ENCODE measurements around the gene STOML1. TPM values are rescaled to one million over a fixed set of nuclear protein-coding genes. Genes with fewer than 3 reads are reported as not detected.
"Not testable (repeated sequence)": the region's sequence is repeated elsewhere in the genome, so short reads cannot be mapped to it uniquely, and the experiment has no call there.

Gene STOML1
- total RNA-seq, 1 experiment from 2014 or later = 19.7 TPM

DNA sequence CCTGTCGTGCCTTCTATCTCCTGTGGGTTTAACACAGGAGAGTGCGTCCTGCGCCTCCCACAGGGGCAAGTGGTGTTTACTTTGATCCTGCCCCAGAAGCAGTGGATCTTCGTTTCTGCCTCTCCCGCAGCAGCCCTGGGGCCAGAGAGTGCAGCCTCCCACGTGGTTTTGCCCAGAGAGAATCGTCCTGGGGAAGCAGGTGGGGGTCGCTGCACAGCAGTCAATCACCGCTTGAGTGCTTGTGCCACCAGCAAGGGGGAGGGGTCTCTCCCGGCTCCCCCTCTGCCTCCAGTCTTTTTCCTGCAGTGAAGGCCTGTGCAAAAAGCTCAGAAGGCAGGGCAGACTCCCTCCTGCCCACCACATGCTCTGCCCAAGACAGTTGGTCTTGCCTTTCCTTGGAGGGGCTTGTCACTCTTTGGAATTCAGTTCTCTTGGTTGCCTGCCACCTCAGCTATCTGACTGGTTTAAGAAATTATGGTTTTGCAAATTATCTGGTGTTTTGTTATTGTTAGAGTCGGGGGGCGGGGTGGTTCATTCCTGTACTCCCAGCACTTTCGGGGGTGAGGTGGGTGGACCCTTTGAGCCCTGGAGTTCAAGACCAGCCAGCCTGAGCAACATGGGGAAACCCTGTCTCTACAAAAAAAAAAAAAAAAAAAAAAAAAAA, 26.9 kb downstream of the STOML1 start:
- DNase-seq = no peak
- BruUV-seq (replicated peaks) = no TSS peak
- Mint-ChIP-seq H3K4me3 (ENCODE audit: low read depth, unreplicated experiment) (no peak overlapping the region), H3K9me3 (ENCODE audit: low read depth, unreplicated experiment) (no peaks in the 10 kb centered on the region), H3K27ac (ENCODE audit: unreplicated experiment) (peak overlapping the region; percentile 19), H3K27me3 (ENCODE audit: unreplicated experiment) (no peaks in the 10 kb centered on the region), H3K36me3 (ENCODE audit: insufficient read depth, unreplicated experiment) (peaks cover 7% of the 10 kb centered on the region), H3K4me1 (ENCODE audit: low read depth, unreplicated experiment) (peaks cover 20% of the 10 kb centered on the region)
- CTCF ChIA-PET = interaction anchor here (0.6 to 3.7 kb wide), 5 partner anchors 8 to 170 kb away, joined by 3 to 52 read pairs (median 6); no protein-coding TSS in a partner anchor
- intact Hi-C loops (cut with micrococcal nuclease; ENCODE audit: unreplicated experiment) = no loop called here
- TF ChIP-seq, protein P1, sequence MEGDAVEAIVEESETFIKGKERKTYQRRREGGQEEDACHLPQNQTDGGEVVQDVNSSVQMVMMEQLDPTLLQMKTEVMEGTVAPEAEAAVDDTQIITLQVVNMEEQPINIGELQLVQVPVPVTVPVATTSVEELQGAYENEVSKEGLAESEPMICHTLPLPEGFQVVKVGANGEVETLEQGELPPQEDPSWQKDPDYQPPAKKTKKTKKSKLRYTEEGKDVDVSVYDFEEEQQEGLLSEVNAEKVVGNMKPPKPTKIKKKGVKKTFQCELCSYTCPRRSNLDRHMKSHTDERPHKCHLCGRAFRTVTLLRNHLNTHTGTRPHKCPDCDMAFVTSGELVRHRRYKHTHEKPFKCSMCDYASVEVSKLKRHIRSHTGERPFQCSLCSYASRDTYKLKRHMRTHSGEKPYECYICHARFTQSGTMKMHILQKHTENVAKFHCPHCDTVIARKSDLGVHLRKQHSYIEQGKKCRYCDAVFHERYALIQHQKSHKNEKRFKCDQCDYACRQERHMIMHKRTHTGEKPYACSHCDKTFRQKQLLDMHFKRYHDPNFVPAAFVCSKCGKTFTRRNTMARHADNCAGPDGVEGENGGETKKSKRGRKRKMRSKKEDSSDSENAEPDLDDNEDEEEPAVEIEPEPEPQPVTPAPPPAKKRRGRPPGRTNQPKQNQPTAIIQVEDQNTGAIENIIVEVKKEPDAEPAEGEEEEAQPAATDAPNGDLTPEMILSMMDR (IDR thresholded peaks at IDR 0.05; ENCODE audit: unreplicated experiment) = no peak

DNA sequence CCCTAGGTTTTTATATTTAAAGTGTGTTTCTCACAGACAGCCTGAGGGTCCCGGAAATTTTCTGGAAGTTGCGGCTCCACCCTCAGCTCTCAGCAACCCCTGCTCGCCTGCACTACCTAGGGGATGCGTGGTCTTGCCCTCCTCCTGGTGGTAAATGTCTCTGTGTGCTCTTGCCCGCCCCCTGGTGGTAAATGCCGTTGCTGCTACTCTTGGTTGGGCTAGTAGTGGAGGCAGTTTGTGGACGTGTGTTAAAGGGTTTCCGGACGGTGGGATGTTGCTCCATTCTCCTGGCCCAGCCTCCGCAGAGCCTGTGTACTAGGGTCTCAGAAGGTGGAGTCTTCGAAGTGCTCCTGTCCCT, 27.4 kb downstream of the STOML1 start:
- CTCF ChIA-PET = interaction anchor here (0.5 to 3.7 kb wide), 7 partner anchors 8 to 91 kb away, joined by 3 to 52 read pairs (median 5); no protein-coding TSS in a partner anchor
- TF ChIP-seq, protein P1 (IDR thresholded peaks at IDR 0.05; ENCODE audit: unreplicated experiment) = peak; percentile 96
- Mint-ChIP-seq H3K36me3 (ENCODE audit: insufficient read depth, unreplicated experiment) (peaks cover 7% of the 10 kb centered on the region), H3K27ac (ENCODE audit: unreplicated experiment) (peak overlapping the region; percentile 19), H3K9me3 (ENCODE audit: low read depth, unreplicated experiment) (no peaks in the 10 kb centered on the region), H3K4me3 (ENCODE audit: low read depth, unreplicated experiment) (no peak overlapping the region), H3K27me3 (ENCODE audit: unreplicated experiment) (no peaks in the 10 kb centered on the region), H3K4me1 (ENCODE audit: low read depth, unreplicated experiment) (peaks cover 23% of the 10 kb centered on the region)
- DNase-seq = peak; percentile 91
- BruUV-seq (replicated peaks) = no TSS peak
- intact Hi-C loops (cut with micrococcal nuclease; ENCODE audit: unreplicated experiment) = no loop called here

DNA sequence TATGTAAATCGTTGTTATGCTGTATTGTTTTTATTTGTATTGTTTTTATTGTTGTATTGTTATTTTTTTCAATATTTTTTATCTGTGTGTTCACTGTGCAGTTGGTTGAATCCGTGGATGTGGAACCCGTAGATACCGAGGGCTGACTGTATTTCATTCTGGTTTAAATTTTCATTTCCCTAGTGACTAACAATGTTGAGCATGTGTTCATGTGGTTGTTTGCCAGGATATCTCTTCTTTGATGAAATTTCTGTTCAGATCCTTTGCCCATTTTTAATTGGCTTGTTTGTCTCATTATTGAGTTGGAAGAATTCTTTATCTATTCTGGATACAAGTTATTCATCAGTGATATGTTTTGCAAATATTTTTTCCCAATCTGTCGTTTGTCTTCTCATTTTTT, 29.7 kb downstream of the STOML1 start:
- intact Hi-C loops (cut with micrococcal nuclease; ENCODE audit: unreplicated experiment) = no loop called here

GRCh38 chr15:73960472-73961070, 31.5 kb downstream of the STOML1 start:
- DNase-seq; H3K27ac Mint-ChIP-seq (ENCODE audit: unreplicated experiment); BruUV-seq (replicated peaks); intact Hi-C loops (cut with micrococcal nuclease; ENCODE audit: unreplicated experiment); H3K9me3 Mint-ChIP-seq (ENCODE audit: low read depth, unreplicated experiment); H3K4me3 Mint-ChIP-seq (ENCODE audit: low read depth, unreplicated experiment); H3K27me3 Mint-ChIP-seq (ENCODE audit: unreplicated experiment): not testable (repeated sequence)
- peaks cover 50% of the 10 kb centered on the region for H3K4me1 Mint-ChIP-seq (ENCODE audit: low read depth, unreplicated experiment)
- peaks cover 22% of the 10 kb centered on the region for H3K36me3 Mint-ChIP-seq (ENCODE audit: insufficient read depth, unreplicated experiment)
- CTCF ChIA-PET = interaction anchor here (1.0 to 1.1 kb wide), 2 partner anchors 9 to 219 kb away, joined by 3 read pairs; no protein-coding TSS in a partner anchor

More for the DNA sequence above, 29.7 kb downstream of the STOML1 start:
- BruUV-seq (replicated peaks) = no TSS peak
- CTCF ChIA-PET = no interaction called here
- H3K9me3 Mint-ChIP-seq (ENCODE audit: low read depth, unreplicated experiment) = no peaks in the 10 kb centered on the region
- TF ChIP-seq, protein P1 (IDR thresholded peaks at IDR 0.05; ENCODE audit: unreplicated experiment) = no peak
- peaks cover 12% of the 10 kb centered on the region for H3K36me3 Mint-ChIP-seq (ENCODE audit: insufficient read depth, unreplicated experiment)
- peaks cover 46% of the 10 kb centered on the region for H3K4me1 Mint-ChIP-seq (ENCODE audit: low read depth, unreplicated experiment)
- DNase-seq = no peak
- H3K27ac Mint-ChIP-seq (ENCODE audit: unreplicated experiment) = no peak overlapping the region
- H3K4me3 Mint-ChIP-seq (ENCODE audit: low read depth, unreplicated experiment) = no peak overlapping the region
- no peaks in the 10 kb centered on the region for H3K27me3 Mint-ChIP-seq (ENCODE audit: unreplicated experiment)

DNA sequence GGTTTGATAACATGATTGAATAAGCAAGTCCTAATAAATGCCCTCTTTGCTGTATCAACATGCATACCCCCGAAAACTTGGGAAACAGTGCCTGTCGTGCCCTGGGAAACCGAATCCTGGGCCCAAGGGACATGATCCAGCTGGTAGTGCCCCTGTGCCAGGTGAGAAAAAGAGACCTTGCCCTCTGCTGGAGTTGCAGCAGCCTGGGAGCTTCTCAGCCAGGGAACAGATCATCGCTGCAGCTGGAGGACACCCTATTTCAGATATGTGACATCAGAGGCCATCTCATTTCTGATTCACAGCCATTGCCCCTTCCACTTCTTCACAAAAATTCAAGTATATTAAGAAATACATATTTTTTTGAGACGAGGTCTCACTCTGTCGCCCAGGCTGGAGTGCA, 32.3 kb downstream of the STOML1 start:
- CTCF ChIA-PET = interaction anchor here (0.6 to 1.3 kb wide), 4 partner anchors 13 to 219 kb away, joined by 3 to 9 read pairs (median 7); no protein-coding TSS in a partner anchor
- Mint-ChIP-seq H3K4me3 (ENCODE audit: low read depth, unreplicated experiment) (no peak overlapping the region), H3K36me3 (ENCODE audit: insufficient read depth, unreplicated experiment) (peaks cover 17% of the 10 kb centered on the region), H3K27ac (ENCODE audit: unreplicated experiment) (no peak overlapping the region), H3K27me3 (ENCODE audit: unreplicated experiment) (no peaks in the 10 kb centered on the region), H3K9me3 (ENCODE audit: low read depth, unreplicated experiment) (no peaks in the 10 kb centered on the region), H3K4me1 (ENCODE audit: low read depth, unreplicated experiment) (peaks cover 42% of the 10 kb centered on the region)
- no TSS peak for BruUV-seq (replicated peaks)
- TF ChIP-seq, protein P1 (IDR thresholded peaks at IDR 0.05; ENCODE audit: unreplicated experiment) = no peak
- intact Hi-C loops (cut with micrococcal nuclease; ENCODE audit: unreplicated experiment) = no loop called here
- no peak for DNase-seq

Measured in Calu3 (cell line).